OCI-LY1 (cell line): ENCODE results near the gene KRTAP9-1.

ENCODE experiments used
- CTCF ChIP-seq: fragments of 200-600 bp; sonication (generic), shearing (Covaris generic); IDR thresholded peaks from 2 replicates; pipeline ENCODE4 v1.5.1; 2017; ENCODE audit warnings: mild to moderate bottlenecking, antibody characterized with exemption, low read length, moderate library complexity, mixed read lengths
- EZH2 ChIP-seq: fragments of 200-600 bp; sonication (generic), shearing (Covaris generic); IDR thresholded peaks from 2 replicates; pipeline ENCODE4 v1.8.0; 2017; ENCODE audit warnings: borderline replicate concordance, mixed run types, mild to moderate bottlenecking, antibody characterized with exemption, low read length, moderate library complexity, mixed read lengths

- TF ChIP-seq CTCF (no peak), EZH2 (no peak)
Observed at GRCh38 chr17:41149652-41149985, 40.1 kb upstream of the KRTAP9-1 start, which contains the start of gene KRTAP4-5.
